GM23338 (cell line): ENCODE measurements around the gene RPL7A.

Experiments
- CTCF ChIP-seq, 2 experiments: fragments of 200-600 bp in 1 of 2; sonication (generic) in 1 of 2; conservative IDR thresholded peaks; 2 replicates each; pipeline versions ENCODE4 v1.5.1 to v1.6.1; 2016 to 2017; ENCODE audit warnings: antibody characterized with exemption in 2 of 2, low read depth in 2 of 2, mild to moderate bottlenecking in 2 of 2, moderate library complexity in 1 of 2
- EZH2 ChIP-seq: fragments of 200-600 bp; sonication (generic); IDR thresholded peaks from one replicate; pipeline ENCODE4 v1.8.0; 2017; ENCODE audit warnings: antibody characterized with exemption, mild to moderate bottlenecking, low read depth; ENCODE audit not compliant: unreplicated experiment
- EZH2phosphoT487 ChIP-seq: fragments of 200-600 bp; sonication (generic); IDR thresholded peaks from one replicate; pipeline ENCODE4 v1.8.1; 2018; ENCODE audit warnings: antibody characterized with exemption; ENCODE audit not compliant: unreplicated experiment
- POLR2AphosphoS5 ChIP-seq: IDR thresholded peaks from 2 replicates; pipeline ENCODE4 v1.6.1; 2016; ENCODE audit warnings: antibody characterized with exemption, low read depth

GRCh38 chr9:133375116-133375723 is 27.2 kb downstream of the RPL7A start:
- TF ChIP-seq EZH2 (no peak), POLR2AphosphoS5 (no peak; the same call in 1 of the 2 replicates), CTCF (conservative IDR thresholded peaks at IDR 0.05; ENCODE audit: low read depth in 2 of 2) (peak; percentile 37 to 55), EZH2phosphoT487 (no peak)
